NB4 (cell line): ENCODE results near the gene CLDN11.

Source experiments
- DNase-seq: peaks from one replicate; pipeline ENCODE4 v3.0.0; 2010; ENCODE audit warnings: low read depth
- H3K4me3 ChIP-seq: one replicate; pipeline ENCODE4 v1.5.1; 2011; ENCODE audit warnings: mild to moderate bottlenecking, low read depth, low read length, moderate library complexity
- MYC ChIP-seq: IDR thresholded peaks from 2 replicates; pipeline ENCODE4 v1.6.1; 2011; ENCODE audit warnings: low read depth, low read length
- POLR2A ChIP-seq: IDR thresholded peaks from 2 replicates; pipeline ENCODE4 v1.6.1; 2011; ENCODE audit warnings: mild to moderate bottlenecking; ENCODE audit not compliant: insufficient read length; ENCODE audit errors: extremely low read depth
- TF ChIP-seq, protein P1 (sequence below): IDR thresholded peaks from one replicate; pipeline ENCODE4 v1.5.1; 2012; ENCODE audit warnings: low read depth, low read length
- TF ChIP-seq, protein P2 (sequence below): IDR thresholded peaks from 2 replicates; pipeline ENCODE4 v1.6.1; 2011; ENCODE audit warnings: low read depth, low read length

CLDN11 gene

DNA sequence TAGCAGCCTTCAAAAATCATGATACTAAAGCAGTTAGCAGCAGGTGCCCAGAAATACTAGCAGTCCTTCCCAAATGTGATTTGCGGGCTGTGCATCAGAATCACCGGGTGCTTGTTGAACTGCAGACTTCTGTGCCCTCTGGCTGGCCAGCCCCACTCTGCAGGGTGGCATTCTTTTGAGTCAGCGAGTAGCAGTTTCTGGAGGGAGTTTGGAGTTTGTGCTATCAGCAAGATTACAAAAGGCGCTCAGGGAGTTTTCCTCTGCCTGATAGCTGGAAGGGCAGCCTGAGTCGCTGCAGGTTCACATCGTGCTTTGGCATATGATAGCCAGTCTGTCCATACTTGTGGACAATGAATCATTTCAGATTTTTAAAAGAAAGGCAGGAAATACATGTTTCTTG, 57.6 kb downstream of the CLDN11 start:
- no peak overlapping the region for H3K4me3 ChIP-seq
- TF ChIP-seq, protein P1, sequence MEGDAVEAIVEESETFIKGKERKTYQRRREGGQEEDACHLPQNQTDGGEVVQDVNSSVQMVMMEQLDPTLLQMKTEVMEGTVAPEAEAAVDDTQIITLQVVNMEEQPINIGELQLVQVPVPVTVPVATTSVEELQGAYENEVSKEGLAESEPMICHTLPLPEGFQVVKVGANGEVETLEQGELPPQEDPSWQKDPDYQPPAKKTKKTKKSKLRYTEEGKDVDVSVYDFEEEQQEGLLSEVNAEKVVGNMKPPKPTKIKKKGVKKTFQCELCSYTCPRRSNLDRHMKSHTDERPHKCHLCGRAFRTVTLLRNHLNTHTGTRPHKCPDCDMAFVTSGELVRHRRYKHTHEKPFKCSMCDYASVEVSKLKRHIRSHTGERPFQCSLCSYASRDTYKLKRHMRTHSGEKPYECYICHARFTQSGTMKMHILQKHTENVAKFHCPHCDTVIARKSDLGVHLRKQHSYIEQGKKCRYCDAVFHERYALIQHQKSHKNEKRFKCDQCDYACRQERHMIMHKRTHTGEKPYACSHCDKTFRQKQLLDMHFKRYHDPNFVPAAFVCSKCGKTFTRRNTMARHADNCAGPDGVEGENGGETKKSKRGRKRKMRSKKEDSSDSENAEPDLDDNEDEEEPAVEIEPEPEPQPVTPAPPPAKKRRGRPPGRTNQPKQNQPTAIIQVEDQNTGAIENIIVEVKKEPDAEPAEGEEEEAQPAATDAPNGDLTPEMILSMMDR: no peak
- TF ChIP-seq MYC (no peak), POLR2A (no peak)
- TF ChIP-seq, protein P2, sequence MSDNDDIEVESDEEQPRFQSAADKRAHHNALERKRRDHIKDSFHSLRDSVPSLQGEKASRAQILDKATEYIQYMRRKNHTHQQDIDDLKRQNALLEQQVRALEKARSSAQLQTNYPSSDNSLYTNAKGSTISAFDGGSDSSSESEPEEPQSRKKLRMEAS: no peak
- DNase-seq: no peak

DNA sequence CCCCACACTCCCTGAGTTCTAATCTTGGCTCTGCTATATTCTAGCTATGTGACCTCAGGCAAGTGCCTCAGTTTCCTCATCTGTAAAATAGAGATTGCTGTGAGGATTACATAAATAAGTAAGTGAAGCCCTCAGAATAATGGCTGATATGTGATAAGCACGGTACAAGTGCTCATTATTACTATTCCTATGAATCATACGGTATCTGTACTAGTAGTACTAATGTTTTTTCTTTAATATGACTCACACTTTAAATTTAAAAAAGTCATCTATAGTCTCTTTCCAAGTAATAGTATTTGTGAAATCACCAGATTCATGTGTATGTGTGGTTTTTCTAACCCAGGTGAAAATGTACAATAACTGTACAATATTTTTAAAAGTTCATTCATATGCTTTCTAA, 58.7 kb downstream of the CLDN11 start:
- DNase-seq: no peak
- TF ChIP-seq, protein P2: no peak
- TF ChIP-seq MYC (no peak), POLR2A (no peak)
- TF ChIP-seq, protein P1: no peak
- H3K4me3 ChIP-seq: no peak overlapping the region

DNA sequence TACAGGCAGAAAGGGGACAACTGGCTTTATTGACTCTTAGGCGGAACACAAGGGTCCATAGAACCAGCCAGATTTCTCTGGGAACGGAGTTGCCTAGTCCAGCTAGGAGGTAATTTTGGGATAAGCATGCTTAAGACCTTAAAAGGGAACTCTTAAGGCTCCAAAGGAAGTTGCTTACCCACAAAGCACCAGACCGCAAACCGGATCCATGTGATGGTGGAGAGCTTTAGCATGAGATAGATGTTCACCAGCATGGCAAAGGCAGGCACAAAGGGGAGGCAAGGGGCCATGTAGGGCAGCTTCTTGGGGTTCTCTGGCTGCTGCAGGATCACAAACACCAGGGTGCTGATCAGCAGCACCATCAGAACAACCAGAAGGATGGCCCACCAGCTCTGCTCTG, 61.4 kb downstream of the CLDN11 start:
- no peak for TF ChIP-seq MYC
- TF ChIP-seq, protein P2: no peak
- TF ChIP-seq POLR2A: no peak
- TF ChIP-seq, protein P1: no peak
- peak; percentile 30 for DNase-seq
- H3K4me3 ChIP-seq: no peak overlapping the region

DNA sequence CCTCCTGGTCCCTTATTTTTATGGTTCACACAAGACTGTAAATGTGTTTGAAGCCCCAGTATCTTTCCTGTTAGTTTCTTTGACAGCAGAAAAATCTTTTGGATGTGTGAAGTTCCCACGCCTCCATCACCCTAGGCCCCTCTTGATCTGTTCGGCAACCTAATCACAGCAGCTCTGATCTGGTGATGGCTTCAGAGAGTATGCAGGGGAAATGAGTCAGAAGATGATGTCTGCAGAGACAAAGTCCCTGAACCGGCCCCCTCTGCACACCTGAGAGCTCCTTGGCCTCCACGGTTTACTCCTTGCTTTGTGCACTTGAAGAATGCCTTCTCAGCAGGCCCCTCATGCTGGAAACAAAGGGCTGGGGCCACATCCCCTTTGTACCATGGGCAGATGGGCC, 63.5 kb downstream of the CLDN11 start:
- TF ChIP-seq, protein P2: no peak
- TF ChIP-seq POLR2A: no peak
- TF ChIP-seq MYC: no peak
- TF ChIP-seq, protein P1: no peak
- no peak overlapping the region for H3K4me3 ChIP-seq
- no peak for DNase-seq

DNA sequence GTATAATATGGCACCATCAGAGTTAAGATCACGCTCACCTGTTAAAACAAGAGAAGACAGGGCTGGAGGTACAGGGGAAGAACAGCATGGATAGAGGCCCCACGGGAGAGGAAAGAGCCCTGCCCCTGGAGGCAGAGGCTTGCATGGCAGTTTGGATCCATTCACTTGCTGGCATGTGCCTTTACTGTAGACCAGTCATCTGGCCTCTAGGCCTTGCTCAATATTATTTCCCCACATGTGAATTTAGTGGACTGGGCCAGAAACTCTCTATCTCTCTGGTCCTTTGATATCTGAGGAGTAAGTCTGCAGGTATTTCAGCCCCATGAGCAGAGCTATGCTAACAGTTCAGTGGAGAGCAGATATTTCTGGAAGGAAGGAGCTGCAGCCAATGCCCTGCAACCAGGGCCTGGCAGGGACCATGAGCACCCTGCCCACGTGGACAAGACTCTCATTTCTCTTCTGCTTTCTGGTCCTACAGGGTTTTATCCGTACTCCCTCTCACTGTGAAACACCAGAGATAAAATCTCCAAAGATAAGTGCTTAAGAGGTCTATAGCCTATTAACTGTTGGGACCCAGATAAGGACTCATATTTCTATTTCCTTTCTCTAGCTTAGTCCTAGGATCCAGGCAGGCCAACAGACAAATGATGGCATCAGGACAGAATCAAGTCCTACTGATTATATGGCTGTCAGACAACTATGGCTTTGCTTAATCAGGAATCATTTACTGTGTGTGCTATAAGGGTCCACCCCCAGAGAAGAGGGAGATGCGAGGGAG, 65.0 kb downstream of the CLDN11 start:
- TF ChIP-seq, protein P1: peak; percentile 15
- TF ChIP-seq POLR2A: no peak
- H3K4me3 ChIP-seq: no peak overlapping the region
- peak; percentile 8 for DNase-seq
